Esophagus (tissue), 2 donors: ENCODE results near the gene IL16. TPM values are rescaled to one million over a fixed set of nuclear protein-coding genes. Genes with fewer than 3 reads are reported as not detected.
A peak's percentile ranks its signal among the peaks of the same experiment; 100 is the strongest.
"Not testable (repeated sequence)": the region's sequence is repeated elsewhere in the genome, so short reads cannot be mapped to it uniquely, and the experiment has no call there.

Experiments used
- H3K27ac ChIP-seq, 2 donors: one replicate each; pipeline ENCODE4 v1.5.1; 2013; ENCODE audit warnings: low read depth in 2 of 2, mild to moderate bottlenecking in 2 of 2, inconsistent platforms in 1 of 2, low read length in 1 of 2, moderate library complexity in 1 of 2
- H3K27me3 ChIP-seq, 2 donors: one replicate each; pipeline ENCODE4 v1.6.1; 2013; ENCODE audit warnings: low read length in 2 of 2, control low read depth in 1 of 2, mild to moderate bottlenecking in 1 of 2; ENCODE audit not compliant: insufficient read depth in 2 of 2, control insufficient read depth in 1 of 2
- H3K36me3 ChIP-seq, 2 donors: one replicate each; pipeline ENCODE4 v1.6.1; 2013; ENCODE audit warnings: low read length in 1 of 2; ENCODE audit not compliant: control insufficient read depth in 2 of 2, insufficient read depth in 2 of 2
- H3K4me1 ChIP-seq, 2 donors: one replicate each; pipeline ENCODE4 v1.6.1; 2013; ENCODE audit warnings: low read length in 1 of 2; ENCODE audit not compliant: control insufficient read depth in 2 of 2, insufficient read depth in 2 of 2
- H3K4me3 ChIP-seq, 2 donors: one replicate each; pipeline ENCODE4 v1.5.1; 2013; ENCODE audit warnings: low read length in 2 of 2, mild to moderate bottlenecking in 2 of 2, low read depth in 1 of 2, moderate library complexity in 1 of 2
- H3K9me3 ChIP-seq, 2 donors: one replicate each; pipeline ENCODE4 v1.6.1; 2013; ENCODE audit warnings: mild to moderate bottlenecking in 2 of 2, low read depth in 1 of 2, low read length in 1 of 2, moderate library complexity in 1 of 2; ENCODE audit not compliant: control insufficient read depth in 2 of 2, insufficient read depth in 1 of 2
- WGBS, 2 donors: extraction: QIAGEN DNeasy Blood & Tissue Kit; methylation state at CpG; one replicate each; pipeline ENCODE4 v1.1.7; 2013; 5-methylcytosine and 5-hydroxymethylcytosine counted together
- polyA plus RNA-seq, 2 donors: library from polyadenylated mRNA; stranded (reverse); fragments of 200-250 nt; gene quantifications; one replicate each; pipeline ENCODE4 v1.2.3, GENCODE V29; 2013
- donor health status: healthy with polysubstance abuse.
- donor health status: Bipolar disorder and iron deficiency.

The IL16 gene
- polyA plus RNA-seq, 2 donors = 2.6 to 3.1 TPM

DNA sequence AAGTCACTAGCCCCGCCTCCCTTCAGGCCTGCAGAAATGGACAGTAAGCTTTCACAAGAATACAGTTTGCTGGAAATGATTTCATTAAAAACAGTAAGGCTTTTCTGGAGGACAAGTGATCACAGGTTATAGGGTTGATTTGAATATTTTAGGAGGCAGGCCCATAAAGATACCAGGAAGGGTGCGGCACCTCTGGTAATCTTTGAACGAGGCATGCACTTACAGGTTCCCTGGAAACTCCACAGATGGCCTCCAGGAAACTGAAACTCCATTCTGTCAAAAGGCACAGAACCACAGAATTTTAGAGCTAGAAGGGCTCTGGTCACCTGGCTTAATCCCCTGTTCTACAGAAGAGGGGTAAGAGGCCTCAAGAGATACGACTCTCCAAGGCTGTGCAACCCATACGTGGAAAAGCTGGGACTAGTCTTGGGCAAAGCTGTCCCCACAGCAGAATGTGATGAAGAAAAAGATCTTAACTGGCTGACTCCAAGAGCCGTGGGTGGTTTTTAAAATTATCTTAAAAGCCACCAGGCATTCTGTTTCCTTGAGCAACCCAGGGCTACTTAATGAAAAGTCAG lies 126.1 kb downstream of the IL16 start:
- Histone ChIP-seq H3K36me3 (peaks cover 4 to 28% of the 10 kb centered on the region in 2 donors), H3K27ac (peak overlapping the region; percentile 93 to 94), H3K27me3 (no peaks in the 10 kb centered on the region), H3K4me1 (peaks cover 0 to 4% of the 10 kb centered on the region in 2 donors), H3K9me3 (no peaks in the 10 kb centered on the region), H3K4me3 (peak overlapping the region; percentile 36 to 90)
- WGBS, 2 donors = 48 to 57% methylated on average over 6 of the region's 6 CpGs

DNA sequence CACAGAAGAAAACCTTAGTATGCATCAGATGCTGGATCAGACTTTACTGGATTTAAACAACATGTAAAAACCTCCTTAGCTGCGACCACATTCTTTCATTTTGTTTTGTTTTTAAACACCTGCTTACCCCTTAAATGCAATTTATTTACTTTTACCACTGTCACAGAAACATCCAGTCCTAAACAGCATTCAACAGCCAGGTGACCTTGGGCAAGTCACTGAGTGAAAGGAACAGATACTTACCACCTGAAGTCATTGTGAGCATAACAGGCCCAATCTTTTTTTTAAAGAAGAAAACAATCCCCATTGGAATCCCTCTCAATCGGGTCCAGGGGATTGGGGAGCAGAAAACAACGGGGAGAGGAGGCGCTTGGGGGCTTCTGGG lies 126.9 kb downstream of the IL16 start:
- H3K27ac ChIP-seq = peak overlapping the region; percentile 93 to 94
- peaks cover 0 to 21% of the 10 kb centered on the region in 2 donors for H3K36me3 ChIP-seq
- H3K9me3 ChIP-seq = no peaks in the 10 kb centered on the region
- peak overlapping the region; percentile 90 to 92 for H3K4me3 ChIP-seq
- 10 to 13% methylated on average over 4 of the region's 4 CpGs for WGBS, 2 donors
- H3K27me3 ChIP-seq = no peaks in the 10 kb centered on the region
- H3K4me1 ChIP-seq = peaks cover 0 to 4% of the 10 kb centered on the region in 2 donors

DNA sequence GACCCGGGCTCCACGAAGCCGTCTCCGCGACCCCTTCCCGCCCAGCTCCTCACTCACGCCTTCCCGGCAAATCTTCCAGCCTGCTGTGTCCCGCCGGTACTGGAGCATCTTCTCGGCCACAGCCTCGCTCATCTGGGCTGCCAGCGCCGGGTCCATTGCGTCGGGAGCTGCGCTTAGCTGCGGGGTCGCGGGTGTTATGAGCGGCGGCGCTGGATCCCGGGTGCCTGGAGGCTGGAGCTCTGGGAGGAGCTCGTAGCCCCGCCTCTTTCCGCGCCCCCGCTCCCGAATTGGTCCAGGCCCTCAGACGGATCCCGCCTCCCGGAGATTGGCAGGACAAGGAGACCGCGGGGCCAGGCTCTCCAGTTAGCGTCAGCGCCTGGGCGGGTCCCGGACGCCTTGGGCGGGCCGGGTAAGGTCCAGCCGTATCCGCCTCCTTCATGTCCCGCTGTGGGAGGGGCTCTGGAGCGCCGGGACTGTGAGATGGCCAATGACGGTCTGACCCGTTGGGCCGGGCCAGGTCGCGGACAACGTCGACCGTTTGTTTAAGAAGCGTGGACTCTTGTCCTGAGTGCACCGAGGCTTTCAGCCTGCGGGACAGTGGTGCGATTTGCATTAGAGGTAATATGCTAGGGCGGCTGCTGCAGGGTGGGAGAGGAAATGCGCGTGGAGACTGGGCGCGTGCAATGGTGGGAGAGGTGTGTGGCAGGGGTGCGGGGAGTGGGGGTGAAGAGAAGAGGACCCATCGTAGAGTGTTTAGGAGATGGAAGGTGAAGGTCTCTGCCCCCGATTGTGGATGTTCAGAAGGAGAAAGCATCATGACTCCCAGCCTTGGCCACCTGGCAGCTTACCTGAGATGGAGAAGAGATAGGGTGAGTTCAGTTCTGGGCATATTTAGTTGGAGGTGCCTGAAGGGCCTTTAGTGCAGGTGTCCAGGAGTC lies 127.5 kb downstream of the IL16 start, which contains the start of gene STARD5:
STARD5 (minus strand) TSS at position 198 of the 938 bp plus-strand sequence; CDS start at position 156, 42 bp downstream.
- H3K27ac ChIP-seq = peak within 1 kb of the TSS; percentile 93 to 94
- 0 to 1% methylated on average over 67 of the region's 67 CpGs for WGBS, 2 donors
- H3K36me3 ChIP-seq = peaks cover 0 to 15% of the 10 kb centered on the region in 2 donors
- no peaks in the 10 kb centered on the region for H3K27me3 ChIP-seq
- H3K9me3 ChIP-seq = no peaks in the 10 kb centered on the region
- peak within 1 kb of the TSS; percentile 90 to 92 for H3K4me3 ChIP-seq
- H3K4me1 ChIP-seq = peaks cover 0 to 4% of the 10 kb centered on the region in 2 donors

GRCh38 chr15:81326466-81327212 lies 130.0 kb downstream of the IL16 start:
- Histone ChIP-seq H3K4me3 (no peak overlapping the region), H3K36me3 (peaks cover 0 to 4% of the 10 kb centered on the region in 2 donors), H3K4me1 (peaks cover 0 to 4% of the 10 kb centered on the region in 2 donors), H3K27me3 (no peaks in the 10 kb centered on the region), H3K9me3 (no peaks in the 10 kb centered on the region), H3K27ac (no peak overlapping the region)
- 82 to 86% methylated on average over 7 of the region's 7 CpGs for WGBS, 2 donors

DNA sequence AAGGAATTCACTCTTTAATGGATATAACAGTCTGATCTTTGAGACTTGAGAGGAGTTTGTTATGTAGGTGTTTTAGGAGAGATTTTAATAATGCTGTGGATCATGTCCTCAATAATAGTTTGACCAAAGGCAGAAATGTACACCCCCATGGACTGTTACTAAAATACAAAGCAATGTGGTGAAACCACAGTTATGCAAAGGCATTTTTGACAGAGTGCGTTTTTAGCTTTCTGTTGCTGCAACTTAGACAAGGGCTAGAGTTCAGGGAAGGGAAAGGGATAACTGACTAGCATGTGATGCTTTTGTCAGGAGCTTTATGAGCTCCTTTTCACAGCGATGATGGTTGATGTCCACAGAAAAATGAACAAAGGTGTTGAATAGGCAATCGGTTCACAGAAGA lies 130.8 kb downstream of the IL16 start:
- Histone ChIP-seq H3K27ac (no peak overlapping the region), H3K4me3 (no peak overlapping the region)

DNA sequence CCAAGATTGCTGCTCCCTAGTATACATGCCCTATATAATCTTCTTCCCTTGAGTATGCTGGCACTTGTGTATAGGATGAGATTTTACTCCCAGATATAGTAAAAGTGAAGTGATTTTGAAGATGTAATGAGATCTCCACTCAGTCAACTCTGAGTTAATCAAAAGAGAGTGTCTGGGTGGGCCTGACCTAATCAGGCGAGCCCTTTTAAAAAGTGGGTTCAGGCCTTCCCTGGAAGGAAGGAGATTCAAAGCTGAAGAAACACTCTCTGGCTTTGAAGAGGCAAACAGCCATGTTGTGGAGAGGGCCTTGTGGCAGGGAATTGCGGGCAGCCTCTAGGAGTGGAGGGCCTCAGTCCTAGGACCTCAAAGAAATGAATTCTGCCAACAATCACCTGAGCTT lies 132.8 kb downstream of the IL16 start:
- no peak overlapping the region for H3K27ac ChIP-seq
- 95 to 98% methylated on average over 2 of the region's 2 CpGs for WGBS, 2 donors
- peaks cover 0 to 4% of the 10 kb centered on the region in 2 donors for H3K4me1 ChIP-seq
- no peaks in the 10 kb centered on the region for H3K27me3 ChIP-seq
- H3K9me3 ChIP-seq = no peaks in the 10 kb centered on the region
- no peaks in the 10 kb centered on the region for H3K36me3 ChIP-seq
- H3K4me3 ChIP-seq = no peak overlapping the region

More for the DNA sequence above, 130.8 kb downstream of the IL16 start:
- WGBS, 2 donors = 84 to 88% methylated on average over 3 of the region's 3 CpGs
- Histone ChIP-seq H3K27me3 (no peaks in the 10 kb centered on the region), H3K4me1 (peaks cover 0 to 4% of the 10 kb centered on the region in 2 donors), H3K9me3 (no peaks in the 10 kb centered on the region), H3K36me3 (no peaks in the 10 kb centered on the region)

DNA sequence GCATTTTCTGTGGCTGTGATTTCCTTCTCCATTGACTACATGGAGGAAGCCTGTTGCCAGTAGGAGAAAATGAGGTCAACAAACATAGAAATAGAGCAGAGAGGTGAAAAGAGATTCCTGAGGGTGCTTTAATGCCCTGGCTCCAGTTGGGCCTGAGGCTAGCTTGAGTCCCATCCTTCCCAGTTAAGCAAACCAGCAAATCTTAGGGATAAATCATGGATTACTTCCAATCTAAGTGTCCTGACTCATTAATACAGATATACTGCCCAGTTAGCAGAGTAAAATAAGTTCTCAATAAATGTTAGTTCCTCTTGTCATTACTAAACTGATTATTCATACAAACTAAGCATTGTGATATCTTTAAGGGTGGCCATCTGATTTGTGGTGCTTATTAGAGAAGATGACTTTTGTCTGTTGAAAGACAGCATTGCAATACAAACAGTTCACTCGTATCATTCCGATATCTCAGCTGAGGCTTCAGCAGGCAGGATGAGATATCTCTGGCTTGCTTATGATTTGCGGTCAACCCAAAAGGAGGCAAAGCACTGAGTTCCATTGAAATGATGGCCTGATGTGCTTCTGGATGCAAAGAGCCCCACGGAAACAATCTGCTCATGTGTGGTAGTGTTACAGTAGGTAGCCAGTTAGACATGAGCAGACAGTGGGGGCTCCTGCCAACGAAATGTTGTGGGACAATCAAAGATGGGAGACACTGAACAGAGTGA lies 133.8 kb downstream of the IL16 start:
- WGBS, 2 donors = 82 to 93% methylated on average over 5 of the region's 5 CpGs
- no peaks in the 10 kb centered on the region for H3K27me3 ChIP-seq

DNA sequence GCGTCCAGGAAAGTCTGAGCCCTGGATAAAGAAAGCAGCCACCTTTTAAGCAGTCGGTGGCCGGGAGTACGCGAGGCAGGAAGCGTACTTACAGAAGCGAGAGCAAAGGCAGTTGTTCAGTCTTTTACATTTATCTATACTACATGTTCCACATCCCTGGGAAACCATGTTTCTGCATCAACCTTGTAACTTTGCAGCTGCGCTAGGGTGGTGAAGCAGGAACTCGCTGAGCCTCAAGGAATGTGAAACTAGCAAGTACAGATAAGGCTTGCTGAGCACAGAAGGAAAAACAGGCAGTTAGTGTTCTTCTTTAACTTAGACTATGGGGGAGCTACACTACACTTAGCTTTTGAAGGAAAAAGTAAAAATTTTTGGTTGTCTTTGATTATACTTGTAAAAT lies 134.5 kb downstream of the IL16 start:
- H3K4me1 ChIP-seq, H3K27me3 ChIP-seq, H3K27ac ChIP-seq, H3K36me3 ChIP-seq, H3K9me3 ChIP-seq, H3K4me3 ChIP-seq: not testable (repeated sequence)
- WGBS, 2 donors = 79 to 87% methylated on average over 9 of the region's 9 CpGs

More for the DNA sequence above, 133.8 kb downstream of the IL16 start:
- Histone ChIP-seq H3K4me1 (no peaks in the 10 kb centered on the region), H3K36me3 (no peaks in the 10 kb centered on the region), H3K9me3 (no peaks in the 10 kb centered on the region), H3K4me3 (no peak overlapping the region), H3K27ac (no peak overlapping the region)

GRCh38 chr15:81331600-81331999 lies 134.9 kb downstream of the IL16 start:
- 91 to 92% methylated on average over 15 of the region's 15 CpGs for WGBS, 2 donors
- Histone ChIP-seq H3K9me3 (no peaks in the 10 kb centered on the region), H3K4me1 (no peaks in the 10 kb centered on the region), H3K36me3 (no peaks in the 10 kb centered on the region), H3K27me3 (no peaks in the 10 kb centered on the region), H3K4me3 (no peak overlapping the region), H3K27ac (no peak overlapping the region)
